Stimulated activated CD8-positive, alpha-beta memory T cell treated with anti-CD3 and anti-CD28 coated beads, Interleukin-15, amount 100 ng/mL, for 4 hours (primary cell): ENCODE measurements around the gene FLOT1.

Experiments used
- DNase-seq, 2 donors: peaks; one replicate each; pipeline ENCODE4 v3.0.0-alpha.2; 2020; ENCODE audit warnings: low read depth in 2 of 2

Gene FLOT1

DNA sequence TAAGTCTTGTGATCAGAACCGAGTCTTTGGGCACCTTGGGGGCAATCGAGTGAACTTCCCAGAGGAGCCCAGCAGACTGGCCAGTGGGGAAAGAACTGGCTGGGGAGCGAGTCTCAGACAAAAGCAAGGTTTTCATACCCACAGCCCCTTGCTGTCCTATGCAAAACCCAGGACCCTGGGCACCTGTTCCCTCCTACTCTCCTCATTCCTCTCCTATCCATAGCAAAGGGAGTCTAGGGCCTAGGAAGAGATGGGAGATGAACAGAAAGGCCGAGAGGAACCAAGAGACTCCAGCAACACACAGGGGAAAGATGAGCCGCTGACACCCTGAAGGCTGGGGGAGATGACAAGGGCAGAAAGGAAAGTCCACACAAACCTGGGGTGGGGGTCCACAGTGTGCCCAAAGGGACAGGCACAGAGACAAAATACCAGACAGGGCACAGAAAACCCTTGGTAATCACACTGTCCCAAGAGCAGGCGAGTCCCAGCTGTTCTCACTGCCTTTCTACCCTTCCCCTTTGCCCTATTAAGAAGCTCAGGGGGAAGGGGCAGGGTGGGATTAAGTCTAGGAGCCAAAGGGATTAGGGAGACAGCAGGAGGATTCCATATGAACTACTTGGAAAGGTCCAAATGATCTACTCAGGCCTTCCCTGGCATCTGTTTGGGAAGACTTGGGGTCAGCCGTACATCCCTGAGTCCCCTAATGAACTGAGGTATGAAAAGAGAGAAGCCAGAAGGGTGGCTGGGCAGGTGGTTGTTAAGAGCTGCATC, 62.5 kb downstream of the FLOT1 start:
- DNase-seq: no peak

DNA sequence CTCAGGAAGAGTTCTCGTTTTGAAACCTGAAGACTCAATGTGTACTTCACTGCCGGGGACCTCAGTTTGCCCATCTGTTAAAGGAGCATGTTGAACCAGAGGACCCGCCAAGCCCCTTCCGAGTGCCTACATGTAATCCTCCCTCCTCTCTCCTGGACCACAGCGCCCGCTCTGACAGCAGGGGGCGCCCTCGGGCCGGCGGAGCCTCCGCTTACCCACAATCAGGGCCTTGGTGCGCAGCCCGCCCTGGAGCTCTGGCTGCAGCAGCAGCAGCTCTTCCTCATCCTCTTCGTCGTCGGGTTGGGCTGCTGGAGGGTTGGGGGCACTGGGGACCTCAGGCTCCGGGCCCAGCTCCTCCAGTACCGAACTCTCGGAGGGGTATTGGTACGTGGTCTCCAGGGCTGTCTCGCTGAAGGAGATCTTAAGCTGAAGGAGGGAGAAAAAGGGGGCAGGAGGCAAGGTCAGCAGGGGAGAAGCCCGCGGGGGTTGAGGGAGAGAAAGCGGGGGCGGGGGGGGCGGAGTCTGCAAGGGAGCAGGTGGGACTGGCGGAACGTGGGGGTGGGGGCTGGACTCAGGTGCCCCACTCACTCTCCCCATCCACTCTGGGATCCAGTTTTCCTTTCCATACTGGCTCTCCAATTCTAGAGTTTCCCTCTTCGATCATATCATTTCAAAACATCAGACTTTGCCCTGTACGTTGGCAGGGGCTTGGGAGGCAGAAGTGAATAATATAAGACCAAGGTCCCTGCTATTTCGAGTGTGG, 63.3 kb downstream of the FLOT1 start:
- DNase-seq: peak; percentile 77 to 78
